OCI-LY3 (cell line): ENCODE data around the gene ENDOU.

Experiments
- H2AFZ ChIP-seq: fragments of 200-600, 300-600 bp; shearing (Covaris generic); 2 replicates; pipeline ENCODE4 v1.6.0; 2014; ENCODE audit warnings: antibody characterized with exemption, low read depth, low read length
- H3K27ac ChIP-seq: fragments of 200-600, 300-600 bp; sonication (generic); 2 replicates; pipeline ENCODE4 v1.5.1; 2014; ENCODE audit warnings: mild to moderate bottlenecking, low read length, moderate library complexity, mixed read lengths
- H3K27me3 ChIP-seq: fragments of 200-600, 300-600 bp; sonication (generic); 2 replicates; pipeline ENCODE4 v1.6.1; 2014; ENCODE audit warnings: low read depth, low read length, mixed read lengths
- H3K36me3 ChIP-seq: fragments of 200-600, 300-600 bp; sonication (generic); replicated peaks from 2 replicates; pipeline ENCODE3; 2014; ENCODE audit warnings: low read depth, low read length, mixed read lengths
- H3K4me1 ChIP-seq: fragments of 300-600, 200-600 bp; sonication (generic); 2 replicates; pipeline ENCODE4 v1.6.1; 2014; ENCODE audit warnings: low read length, mixed read lengths
- H3K4me2 ChIP-seq: fragments of 200-600, 300-600 bp; sonication (generic); 2 replicates; pipeline ENCODE4 v1.6.1; 2014; ENCODE audit warnings: low read length, mixed read lengths
- H3K4me3 ChIP-seq: fragments of 300-600, 200-600 bp; sonication (generic); 2 replicates; pipeline ENCODE4 v1.5.1; 2014; ENCODE audit warnings: antibody characterized with exemption, mild to moderate bottlenecking, low read length, moderate library complexity
- H3K79me2 ChIP-seq: fragments of 300-600, 200-600 bp; shearing (Covaris generic); 2 replicates; pipeline ENCODE4 v1.6.1; 2014; ENCODE audit warnings: mild to moderate bottlenecking, low read length, mixed read lengths
- H3K9ac ChIP-seq: fragments of 300-600, 200-600 bp; shearing (Covaris generic); 2 replicates; pipeline ENCODE4 v1.6.0; 2014; ENCODE audit warnings: mild to moderate bottlenecking, low read length, moderate library complexity
- H3K9me3 ChIP-seq: fragments of 200-600, 300-600 bp; shearing (Covaris generic); 2 replicates; pipeline ENCODE4 v1.6.1; 2014; ENCODE audit warnings: low read length, mixed read lengths; ENCODE audit not compliant: insufficient read depth
- H4K20me1 ChIP-seq: fragments of 200-600, 300-600 bp; sonication (generic); 2 replicates; pipeline ENCODE4 v1.6.1; 2016; ENCODE audit warnings: low read length, mixed read lengths; ENCODE audit not compliant: insufficient read depth
- CTCF ChIP-seq: fragments of 200-600, 300-600 bp; sonication (generic); IDR thresholded peaks from 2 replicates; pipeline ENCODE4 v1.5.1; 2014; ENCODE audit warnings: antibody characterized with exemption, low read length, low read depth
- EZH2phosphoT487 ChIP-seq: fragments of 200-600 bp; shearing (Covaris generic); IDR thresholded peaks from 2 replicates; pipeline ENCODE4 v1.6.1; 2018; ENCODE audit warnings: antibody characterized with exemption, mixed run types, low read depth

The ENDOU gene

GRCh38 chr12:47735649-47736048, 10.4 kb upstream of the ENDOU start:
- Histone ChIP-seq H2AFZ (no peak overlapping the region), H3K9ac (no peak overlapping the region)
- TF ChIP-seq CTCF: no peak
- TF ChIP-seq EZH2phosphoT487: no peak

GRCh38 chr12:47734725-47735480, 9.6 kb upstream of the ENDOU start:
- Histone ChIP-seq H4K20me1 (no peaks in the 10 kb centered on the region), H3K36me3 (no peaks in the 10 kb centered on the region), H3K4me3 (no peak overlapping the region), H2AFZ (no peak overlapping the region), H3K27ac (no peak overlapping the region), H3K4me2 (no peak overlapping the region), H3K4me1 (peaks cover 5% of the 10 kb centered on the region), H3K9me3 (no peaks in the 10 kb centered on the region), H3K27me3 (no peaks in the 10 kb centered on the region), H3K79me2 (no peaks in the 10 kb centered on the region), H3K9ac (no peak overlapping the region)
- TF ChIP-seq EZH2phosphoT487: no peak
- no peak for TF ChIP-seq CTCF

More at GRCh38 chr12:47735649-47736048, 10.4 kb upstream of the ENDOU start:
- Histone ChIP-seq H3K4me2 (no peak overlapping the region), H4K20me1 (no peaks in the 10 kb centered on the region), H3K4me1 (peaks cover 12% of the 10 kb centered on the region), H3K36me3 (no peaks in the 10 kb centered on the region), H3K9me3 (no peaks in the 10 kb centered on the region), H3K27me3 (no peaks in the 10 kb centered on the region), H3K27ac (no peak overlapping the region), H3K79me2 (no peaks in the 10 kb centered on the region), H3K4me3 (no peak overlapping the region)

GRCh38 chr12:47733142-47733541, 7.9 kb upstream of the ENDOU start:
- Histone ChIP-seq H3K36me3 (no peaks in the 10 kb centered on the region), H3K4me1 (no peaks in the 10 kb centered on the region)

GRCh38 chr12:47732504-47732903, 7.2 kb upstream of the ENDOU start:
- H3K9me3 ChIP-seq: no peaks in the 10 kb centered on the region
- TF ChIP-seq EZH2phosphoT487 (no peak), CTCF (no peak)
- no peak overlapping the region for H2AFZ ChIP-seq
- no peak overlapping the region for H3K9ac ChIP-seq
- no peaks in the 10 kb centered on the region for H4K20me1 ChIP-seq
- H3K4me3 ChIP-seq: no peak overlapping the region
- H3K79me2 ChIP-seq: no peaks in the 10 kb centered on the region
- H3K36me3 ChIP-seq: no peaks in the 10 kb centered on the region
- H3K4me2 ChIP-seq: no peak overlapping the region
- no peaks in the 10 kb centered on the region for H3K27me3 ChIP-seq
- no peak overlapping the region for H3K27ac ChIP-seq
- H3K4me1 ChIP-seq: no peaks in the 10 kb centered on the region

More at GRCh38 chr12:47733142-47733541, 7.9 kb upstream of the ENDOU start:
- no peak overlapping the region for H3K27ac ChIP-seq
- no peaks in the 10 kb centered on the region for H4K20me1 ChIP-seq
- no peaks in the 10 kb centered on the region for H3K79me2 ChIP-seq
- no peak overlapping the region for H3K4me2 ChIP-seq
- H2AFZ ChIP-seq: no peak overlapping the region
- no peak overlapping the region for H3K9ac ChIP-seq
- H3K4me3 ChIP-seq: no peak overlapping the region
- no peak for TF ChIP-seq CTCF
- no peak for TF ChIP-seq EZH2phosphoT487
- no peaks in the 10 kb centered on the region for H3K27me3 ChIP-seq
- H3K9me3 ChIP-seq: no peaks in the 10 kb centered on the region
